H9 (cell line): ENCODE results near the gene TSTD2. TPM values are rescaled to one million over a fixed set of nuclear protein-coding genes. Genes with fewer than 3 reads are reported as not detected.

Experiments
- DNase-seq: peaks from one replicate; pipeline ENCODE4 v3.0.0-alpha.2; 2017
- H2AFZ ChIP-seq: one replicate; pipeline ENCODE4 v1.6.1; 2013; ENCODE audit warnings: mild to moderate bottlenecking, low read length, control low read depth, moderate library complexity
- H2AK5ac ChIP-seq: 2 replicates; pipeline ENCODE4 v1.6.1; 2013; ENCODE audit warnings: low read length, control low read depth, mixed read lengths; ENCODE audit not compliant: insufficient read length
- H2BK120ac ChIP-seq: one replicate; pipeline ENCODE4 v1.6.1; 2013; ENCODE audit warnings: low read depth, mild to moderate bottlenecking, low read length, control low read depth, inconsistent platforms; ENCODE audit not compliant: poor library complexity, severe bottlenecking
- H2BK12ac ChIP-seq: 2 replicates; pipeline ENCODE4 v1.6.1; 2013; ENCODE audit warnings: low read length, control low read depth, mixed read lengths, low read depth; ENCODE audit not compliant: insufficient read length
- H2BK15ac ChIP-seq: 2 replicates; pipeline ENCODE4 v1.6.1; 2013; ENCODE audit warnings: low read depth, low read length, control low read depth
- H2BK20ac ChIP-seq: one replicate; pipeline ENCODE4 v1.6.1; 2013; ENCODE audit warnings: low read depth, mild to moderate bottlenecking, low read length, control low read depth, inconsistent platforms; ENCODE audit not compliant: poor library complexity, severe bottlenecking
- H2BK5ac ChIP-seq: 2 replicates; pipeline ENCODE4 v1.6.1; 2013; ENCODE audit warnings: low read length, control low read depth, mixed read lengths; ENCODE audit not compliant: insufficient read length
- H3K14ac ChIP-seq: 2 replicates; pipeline ENCODE4 v1.6.1; 2013; ENCODE audit warnings: low read length, control low read depth; ENCODE audit not compliant: insufficient read depth
- H3K18ac ChIP-seq: 2 replicates; pipeline ENCODE4 v1.6.1; 2013; ENCODE audit warnings: low read depth, mild to moderate bottlenecking, mixed read lengths, low read length, control low read depth; ENCODE audit not compliant: insufficient read length
- H3K23ac ChIP-seq: 2 replicates; pipeline ENCODE4 v1.6.1; 2013; ENCODE audit warnings: low read length, control low read depth, mixed read lengths, low read depth; ENCODE audit not compliant: insufficient read length
- H3K23me2 ChIP-seq: 2 replicates; pipeline ENCODE4 v1.6.1; 2013; ENCODE audit warnings: low read depth, mild to moderate bottlenecking, mixed read lengths, low read length, control low read depth; ENCODE audit not compliant: insufficient read length, poor library complexity, severe bottlenecking
- H3K27ac ChIP-seq: 2 replicates; pipeline ENCODE4 v1.5.1; 2013; ENCODE audit warnings: low read length, control low read depth, mixed read lengths, low read depth; ENCODE audit not compliant: insufficient read length
- H3K27me3 ChIP-seq: 2 replicates; pipeline ENCODE4 v1.6.1; 2013; ENCODE audit warnings: low read length, control low read depth, inconsistent platforms; ENCODE audit not compliant: insufficient read depth
- H3K4ac ChIP-seq: 2 replicates; pipeline ENCODE4 v1.6.1; 2013; ENCODE audit warnings: low read depth, mild to moderate bottlenecking, control low read depth, inconsistent platforms, low read length, moderate library complexity
- H3K4me1 ChIP-seq: 2 replicates; pipeline ENCODE4 v1.6.1; 2013; ENCODE audit warnings: low read length, control low read depth, inconsistent platforms; ENCODE audit not compliant: insufficient read depth
- H3K4me2 ChIP-seq: 2 replicates; pipeline ENCODE4 v1.6.1; 2013; ENCODE audit warnings: low read length, control low read depth, mixed read lengths; ENCODE audit not compliant: insufficient read length, insufficient read depth
- H3K56ac ChIP-seq: 2 replicates; pipeline ENCODE4 v1.6.1; 2013; ENCODE audit warnings: low read depth, mild to moderate bottlenecking, mixed read lengths, low read length, control low read depth; ENCODE audit not compliant: insufficient read length
- H3K79me1 ChIP-seq: 2 replicates; pipeline ENCODE4 v1.6.1; 2013; ENCODE audit warnings: low read depth, mild to moderate bottlenecking, moderate library complexity, low read length, control low read depth, inconsistent platforms; ENCODE audit not compliant: insufficient read depth, poor library complexity, severe bottlenecking
- H3K79me2 ChIP-seq: 2 replicates; pipeline ENCODE4 v1.6.1; 2013; ENCODE audit warnings: low read length, control low read depth, inconsistent platforms; ENCODE audit not compliant: insufficient read depth
- H3K9ac ChIP-seq: 2 replicates; pipeline ENCODE4 v1.6.1; 2013; ENCODE audit warnings: low read length, control low read depth, mixed read lengths; ENCODE audit not compliant: insufficient read length; ENCODE audit errors: extremely low read depth
- H3K9me3 ChIP-seq: one replicate; pipeline ENCODE4 v1.6.1; 2013; ENCODE audit warnings: low read depth, low read length, inconsistent platforms; ENCODE audit not compliant: control insufficient read depth
- H3T11ph ChIP-seq: one replicate; pipeline ENCODE4 v1.6.1; 2013; ENCODE audit warnings: mild to moderate bottlenecking, low read length, control low read depth, inconsistent platforms
- H4K20me1 ChIP-seq: one replicate; pipeline ENCODE4 v1.6.1; 2013; ENCODE audit not compliant: control insufficient read depth, insufficient read length, insufficient read depth
- H4K5ac ChIP-seq: 2 replicates; pipeline ENCODE4 v1.6.1; 2013; ENCODE audit warnings: low read depth, mild to moderate bottlenecking, mixed read lengths, low read length, control low read depth; ENCODE audit not compliant: insufficient read length
- H4K8ac ChIP-seq: replicated peaks from 2 replicates; pipeline ENCODE4 v1.6.1; 2013; ENCODE audit warnings: low read length, control low read depth, mixed read lengths, low read depth; ENCODE audit not compliant: insufficient read length
- H4K91ac ChIP-seq: 2 replicates; pipeline ENCODE4 v1.6.1; 2013; ENCODE audit warnings: low read depth, mild to moderate bottlenecking, moderate library complexity, mixed read lengths, low read length, control low read depth; ENCODE audit not compliant: insufficient read length
- H3K27ac Mint-ChIP-seq, 3 experiments: 2 replicates in 2 of 3; 3 replicates in 1 of 3; pipeline ENCODE4 v1.8.0; 2020 to 2021; ENCODE audit warnings: mixed read lengths in 3 of 3, mild to moderate bottlenecking in 1 of 3, moderate library complexity in 1 of 3
- H3K27me3 Mint-ChIP-seq: 2 replicates; pipeline ENCODE4 v1.8.0; 2021; ENCODE audit warnings: low read depth, mild to moderate bottlenecking, moderate library complexity, mixed read lengths
- H3K36me3 Mint-ChIP-seq, 3 experiments: 2 replicates in 2 of 3; 3 replicates in 1 of 3; pipeline ENCODE4 v1.8.0; 2020 to 2021; ENCODE audit warnings: low read depth in 3 of 3, mixed read lengths in 3 of 3; ENCODE audit not compliant: insufficient read depth in 1 of 3
- H3K4me1 Mint-ChIP-seq, 2 experiments: 2 replicates each; pipeline ENCODE4 v1.8.0; 2020; ENCODE audit warnings: mixed read lengths in 2 of 2
- H3K4me3 Mint-ChIP-seq, 2 experiments: 2 replicates in 1 of 2; 3 replicates in 1 of 2; pipeline ENCODE4 v1.8.0; 2020 to 2021; ENCODE audit warnings: mild to moderate bottlenecking in 2 of 2, mixed read lengths in 2 of 2, moderate library complexity in 1 of 2
- H3K9me3 Mint-ChIP-seq, 2 experiments: 2 replicates in 1 of 2; 3 replicates in 1 of 2; pipeline ENCODE4 v1.8.0; 2020; ENCODE audit warnings: mild to moderate bottlenecking in 2 of 2, mixed read lengths in 2 of 2, moderate library complexity in 1 of 2
- CTCF ChIP-seq: fragments of 200-600 bp; sonication (generic); conservative IDR thresholded peaks from 3 replicates; pipeline ENCODE4 v1.8.0; 2021; ENCODE audit warnings: antibody characterized with exemption, mild to moderate bottlenecking
- WGBS: extraction: QIAGEN DNeasy Blood & Tissue Kit; methylation state at CpG from one replicate; pipeline ENCODE4 v1.1.7; 2013; ENCODE audit warnings: missing lambda C conversion rate, low lambda C conversion rate, mixed read lengths; ENCODE audit not compliant: insufficient read length; ENCODE audit errors: extremely low coverage; 5-methylcytosine and 5-hydroxymethylcytosine counted together
- total RNA-seq: library from RNA; stranded (reverse); gene quantifications from 2 replicates; pipeline ENCODE4 v1.2.1, GENCODE V29; 2021

The TSTD2 gene
- total RNA-seq, 1 experiment from 2014 or later: 23.5 TPM

- Mint-ChIP-seq H3K27ac (no peak overlapping the region), H3K36me3 (peaks cover 44 to 65% (median 52%) of the 10 kb centered on the region in 3 experiments), H3K4me1 (peaks cover 22 to 24% of the 10 kb centered on the region in 2 experiments), H3K27me3 (no peaks in the 10 kb centered on the region), H3K4me3 (no peak overlapping the region), H3K9me3 (peaks cover 24 to 27% of the 10 kb centered on the region in 2 experiments)
- H2BK120ac ChIP-seq: no peak overlapping the region
- no peak overlapping the region for H2AFZ ChIP-seq
- H3K23ac ChIP-seq: no peak overlapping the region
- no peak overlapping the region for H3K56ac ChIP-seq
- no peak overlapping the region for H3K4ac ChIP-seq
- H4K5ac ChIP-seq: no peak overlapping the region
- no peak overlapping the region for H4K91ac ChIP-seq
- no peaks in the 10 kb centered on the region for H3K27me3 ChIP-seq
- H3T11ph ChIP-seq: no peak overlapping the region
- no peak overlapping the region for H2BK15ac ChIP-seq
- no peak overlapping the region for H3K4me2 ChIP-seq
- no peak overlapping the region for H2BK12ac ChIP-seq
- H2BK5ac ChIP-seq: no peak overlapping the region
- peaks cover 3% of the 10 kb centered on the region for H3K79me1 ChIP-seq
- no peaks in the 10 kb centered on the region for H4K20me1 ChIP-seq
- no peak overlapping the region for H4K8ac ChIP-seq
- no peaks in the 10 kb centered on the region for H3K4me1 ChIP-seq
- no peak overlapping the region for H2BK20ac ChIP-seq
- no peak overlapping the region for H3K27ac ChIP-seq
- H3K9me3 ChIP-seq: peaks cover 6% of the 10 kb centered on the region
- H3K79me2 ChIP-seq: peaks cover 6% of the 10 kb centered on the region; the same call in 1 of the 2 replicates
- no peak overlapping the region for H2AK5ac ChIP-seq
- H3K18ac ChIP-seq: no peak overlapping the region
- no peak overlapping the region for H3K14ac ChIP-seq
- TF ChIP-seq CTCF: no peak
- no peak overlapping the region for H3K9ac ChIP-seq
- DNase-seq: no peak
- no CpG with 5 or more reads among the region's 3 CpGs for WGBS
- H3K23me2 ChIP-seq: no peaks in the 10 kb centered on the region
These were observed 7.5 kb downstream of the TSTD2 start for GRCh38 chr9:97625620-97626019.
